Stimulated activated CD4-positive, alpha-beta T cell treated with anti-CD3 and anti-CD28 coated beads, Interleukin-2, amount 100 ng/mL, for 24 hours (primary cell): Measurements from ENCODE around the gene GRIA4.

Source experiments
- DNase-seq, 2 donors: peaks; one replicate each; pipeline ENCODE4 v3.0.0-alpha.2; 2020

The GRIA4 gene

GRCh38 chr11:105641433-105641832 is 31.6 kb downstream of the GRIA4 start:
- no peak for DNase-seq

DNA sequence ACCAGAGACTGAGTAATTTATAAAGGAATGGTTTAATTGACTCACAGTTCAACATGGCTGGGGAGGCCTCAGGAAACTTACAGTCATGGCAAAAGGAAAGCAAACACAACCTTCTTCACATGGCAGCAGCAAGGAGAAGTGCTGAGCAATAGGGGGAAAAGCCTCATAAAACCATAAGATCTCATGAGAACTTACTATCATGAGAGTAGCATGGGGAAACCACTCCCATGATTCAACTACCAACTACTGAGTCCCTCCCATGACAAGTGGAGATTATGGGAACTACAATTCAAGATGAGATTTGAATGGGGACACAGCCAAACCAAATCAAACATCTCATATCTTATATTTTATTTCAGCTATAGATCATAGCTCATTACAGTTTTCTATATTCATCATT is 33.0 kb downstream of the GRIA4 start:
- DNase-seq, result no peak

GRCh38 chr11:105644839-105645573 is 35.1 kb downstream of the GRIA4 start:
- DNase-seq, result no peak

- DNase-seq, result no peak
Observed at GRCh38 chr11:105647780-105648179, 37.9 kb downstream of the GRIA4 start.

- DNase-seq, result no peak
Observed at GRCh38 chr11:105648762-105649161, 38.9 kb downstream of the GRIA4 start.

DNA sequence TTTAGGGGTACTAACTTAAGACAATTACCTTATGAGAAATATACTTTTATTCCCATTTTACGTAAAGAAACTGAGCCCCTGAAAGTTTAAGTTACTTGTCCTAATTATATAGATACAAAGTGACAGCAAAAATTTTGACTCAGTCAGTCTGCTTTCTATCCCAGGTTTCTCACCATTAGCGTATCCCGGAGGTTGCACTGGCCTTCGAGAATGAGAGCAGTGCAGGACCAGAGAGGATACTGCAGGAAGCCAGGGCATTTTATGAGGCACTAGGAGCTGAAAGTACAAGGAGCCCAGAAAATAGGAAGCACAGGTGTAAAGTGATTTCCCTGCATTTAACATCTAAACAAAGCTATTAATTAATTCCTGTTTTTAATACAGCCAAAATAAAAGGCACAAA is 55.4 kb downstream of the GRIA4 start:
- DNase-seq, result no peak

GRCh38 chr11:105667441-105667840 is 57.6 kb downstream of the GRIA4 start:
- no peak for DNase-seq

GRCh38 chr11:105670811-105671210 is 60.9 kb downstream of the GRIA4 start:
- no peak for DNase-seq

- peak in 1 of 2 donors; percentile 6 for DNase-seq
Observed at GRCh38 chr11:105673089-105673488, 63.2 kb downstream of the GRIA4 start.

GRCh38 chr11:105689631-105690030 is 79.8 kb downstream of the GRIA4 start:
- no peak for DNase-seq

DNA sequence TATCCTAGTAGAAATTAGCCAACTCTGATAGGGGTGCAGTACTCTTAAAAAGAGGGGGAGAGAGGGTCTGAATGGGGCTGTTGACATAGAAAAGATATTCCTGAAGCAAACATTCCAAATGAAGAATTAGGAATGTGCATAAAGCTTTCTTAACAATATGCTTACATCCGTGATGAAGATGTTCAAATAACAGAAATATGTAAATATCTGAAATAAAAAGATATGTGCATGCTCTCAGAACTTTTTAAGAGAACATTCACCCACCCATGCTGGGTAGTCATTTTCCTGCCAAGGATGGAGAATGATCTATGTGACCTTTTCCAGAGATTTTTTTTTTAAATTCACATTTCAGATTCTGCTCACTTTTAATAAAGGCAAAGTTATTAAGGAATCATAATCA is 80.6 kb downstream of the GRIA4 start:
- no peak for DNase-seq

DNA sequence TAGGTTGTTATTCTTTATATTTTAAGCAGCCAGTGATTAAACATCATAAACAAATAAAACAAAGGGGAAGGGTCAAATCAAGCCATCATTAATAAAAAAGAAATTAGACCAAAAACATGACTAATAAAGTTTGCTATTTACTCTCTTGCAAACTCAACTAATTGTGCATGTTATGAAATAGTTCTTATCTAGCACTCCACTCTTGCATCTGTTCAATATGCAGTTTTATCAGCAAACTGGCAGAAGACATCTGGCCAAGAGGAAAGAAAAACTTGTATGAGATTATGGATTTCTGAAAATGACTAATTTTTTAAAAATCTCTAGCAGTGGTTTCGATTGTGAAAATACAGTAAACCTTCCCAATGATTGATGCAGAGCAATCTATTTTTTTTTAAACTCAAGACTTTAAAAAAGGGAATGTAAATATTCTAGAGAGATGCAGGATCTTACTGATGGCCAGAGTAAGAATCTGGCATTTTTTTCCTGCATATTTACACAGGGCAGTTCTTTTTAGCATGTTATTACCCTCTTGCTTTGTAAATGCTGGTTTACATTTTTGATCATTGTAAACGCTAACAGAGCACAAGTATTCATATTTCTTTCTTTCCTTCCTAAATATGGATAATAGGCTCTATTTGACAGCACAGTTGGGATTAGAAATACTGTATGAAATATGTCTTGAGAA is 83.3 kb downstream of the GRIA4 start:
- no peak for DNase-seq

DNA sequence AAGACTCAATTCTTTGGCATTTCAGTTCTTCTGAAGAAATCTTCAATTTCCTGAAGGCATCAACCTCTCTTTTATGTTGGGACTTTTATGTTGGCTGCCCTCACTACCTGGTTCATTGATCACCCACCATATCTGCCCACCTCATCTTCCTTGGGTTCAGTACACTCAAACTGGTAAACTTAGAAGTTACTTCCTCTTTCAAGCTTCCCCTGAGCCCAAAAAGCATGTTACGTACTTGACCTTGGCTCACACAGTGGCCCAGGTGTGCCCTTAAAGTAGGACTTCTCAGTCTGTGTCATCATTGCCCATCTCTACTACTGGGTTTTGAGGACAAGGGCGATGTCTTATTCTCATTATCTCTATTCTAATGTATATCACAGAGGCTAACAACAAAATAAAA is 86.1 kb downstream of the GRIA4 start:
- no peak for DNase-seq

GRCh38 chr11:105697291-105697690 is 87.4 kb downstream of the GRIA4 start:
- DNase-seq, result no peak

DNA sequence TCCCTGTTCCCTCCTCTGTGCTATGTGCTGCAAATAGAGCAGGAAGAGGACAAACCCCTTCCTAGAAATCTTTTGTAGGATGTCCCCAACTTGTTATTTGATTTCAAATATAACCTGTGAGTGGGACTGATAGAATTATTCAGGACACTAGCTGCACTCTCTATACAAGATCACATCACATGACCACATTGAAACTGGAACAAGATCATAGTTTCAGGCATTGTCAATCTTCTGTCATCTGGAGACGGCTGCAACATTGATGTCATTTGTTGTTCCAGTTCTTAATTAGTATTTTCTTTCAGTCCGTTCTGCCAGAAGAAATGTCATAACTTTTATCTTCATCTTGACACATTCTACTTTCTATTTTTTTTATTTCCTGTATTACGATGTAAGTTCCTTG is 89.3 kb downstream of the GRIA4 start:
- no peak for DNase-seq

GRCh38 chr11:105700271-105700670 is 90.4 kb downstream of the GRIA4 start:
- DNase-seq, result no peak

DNA sequence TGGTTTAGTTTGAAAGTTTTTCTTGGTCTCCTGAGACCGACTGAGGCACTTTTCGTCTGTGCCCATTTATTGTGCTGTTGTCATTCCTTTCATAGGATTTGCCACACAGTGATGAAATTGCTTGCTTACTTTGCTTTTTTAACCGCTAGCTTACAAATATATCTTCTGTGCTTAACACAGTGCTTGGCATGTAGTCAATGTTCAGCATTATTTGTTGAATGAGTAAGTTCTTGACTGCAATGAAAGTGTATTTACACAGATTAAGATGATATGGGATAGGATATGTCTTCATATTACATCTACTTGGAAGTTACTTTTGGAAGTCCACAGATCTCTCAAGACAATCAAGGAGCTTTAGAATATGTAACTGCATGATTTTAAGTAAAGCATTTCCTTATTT is 91.2 kb downstream of the GRIA4 start:
- no peak for DNase-seq

DNA sequence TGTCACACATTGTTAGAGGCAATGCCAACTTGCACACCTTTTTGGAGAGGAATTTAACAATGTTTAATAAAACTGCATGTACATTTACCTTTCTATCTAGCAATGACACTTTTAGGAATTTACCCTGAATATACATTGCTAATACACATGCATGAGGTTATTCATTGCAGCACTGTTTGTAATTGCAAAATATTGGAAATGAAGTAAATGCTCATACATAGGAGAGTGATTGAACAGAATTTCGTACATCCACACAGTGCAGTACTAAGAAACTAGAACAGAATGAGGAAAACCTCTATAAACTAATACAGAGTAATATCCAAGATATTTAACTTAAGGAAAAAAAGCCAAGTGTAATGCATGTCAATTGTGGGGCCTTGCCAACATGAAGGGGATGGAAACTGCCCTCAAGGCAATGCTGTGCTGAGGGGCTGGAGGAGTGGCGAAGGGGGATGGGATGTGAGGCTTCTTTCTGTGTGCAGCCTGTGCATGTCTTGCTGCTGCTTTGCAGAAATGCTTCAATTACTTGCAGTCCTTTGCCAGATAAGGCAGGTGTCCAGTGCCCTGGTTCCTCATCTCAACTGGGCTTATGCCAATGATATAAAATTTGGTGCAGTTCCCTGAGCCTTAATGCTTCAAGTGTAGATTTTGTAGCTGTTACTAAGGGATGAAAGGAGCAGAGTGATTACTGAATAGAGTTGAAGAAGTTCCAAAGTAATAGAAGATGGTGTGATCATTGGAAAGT is 96.1 kb downstream of the GRIA4 start:
- no peak for DNase-seq

DNA sequence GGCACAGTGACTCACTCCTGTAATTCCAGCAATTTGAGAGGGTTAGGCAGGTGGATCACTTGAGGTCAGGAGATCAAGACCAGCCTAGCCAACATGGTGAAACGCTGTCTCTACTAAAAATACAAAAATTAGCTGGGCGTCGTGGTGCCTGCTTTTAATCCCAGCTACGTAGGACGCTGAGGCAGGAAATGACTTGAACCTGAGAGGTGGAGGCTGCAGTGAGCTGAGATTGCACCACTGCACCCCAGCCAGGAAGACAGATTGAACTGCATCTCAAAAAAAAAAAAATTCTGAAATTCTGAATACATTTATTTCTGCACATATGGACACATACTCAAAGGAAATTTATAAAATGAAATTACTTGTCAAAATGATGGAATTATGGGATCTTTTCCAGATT is 103.2 kb downstream of the GRIA4 start:
- DNase-seq, result no peak

GRCh38 chr11:105713696-105714095 is 103.8 kb downstream of the GRIA4 start:
- no peak for DNase-seq

- no peak for DNase-seq
Observed at GRCh38 chr11:105718641-105719040, 108.8 kb downstream of the GRIA4 start.

DNA sequence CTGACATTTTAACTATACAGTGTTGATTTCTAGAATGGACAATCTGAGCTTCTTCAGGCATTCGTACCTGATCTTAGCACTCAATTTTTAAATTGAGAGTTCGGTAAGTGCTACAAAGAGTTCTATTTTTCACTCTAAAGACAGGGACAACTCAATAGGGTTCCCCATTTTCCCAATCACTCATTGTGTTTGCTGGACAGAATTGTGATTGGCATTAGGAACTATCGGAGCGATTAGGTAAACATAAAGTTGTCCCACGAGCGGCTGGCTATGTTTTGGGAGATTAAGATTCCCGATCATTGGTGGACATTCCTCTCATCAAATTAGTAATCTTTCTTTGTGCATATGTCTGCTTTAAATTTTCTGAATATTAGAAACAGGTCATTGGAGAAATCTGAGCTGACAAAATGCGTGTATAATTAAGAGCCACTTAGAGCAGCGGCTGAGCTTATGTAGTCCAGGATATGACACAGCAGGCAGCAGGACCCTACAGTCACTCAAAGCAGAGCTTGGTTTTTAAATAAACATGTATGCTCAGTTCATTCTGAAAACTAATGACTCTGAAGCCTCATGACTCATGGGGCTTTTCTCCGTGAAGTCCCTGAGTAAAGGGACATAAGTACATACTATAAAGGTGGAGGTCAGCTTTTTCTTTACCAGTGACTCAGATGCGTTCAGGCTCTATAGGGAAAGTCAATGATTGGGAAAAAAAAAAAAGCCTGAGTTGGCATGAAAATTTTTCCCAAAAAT is 109.4 kb downstream of the GRIA4 start:
- DNase-seq, result no peak

- no peak for DNase-seq
Observed at GRCh38 chr11:105720096-105720495, 110.2 kb downstream of the GRIA4 start.
